HTERT RPE-1 (cell line): ENCODE results near the gene QSOX2.

ENCODE experiments used
- in situ Hi-C: fragments of 300-500 bp; cut with MboI; formaldehyde crosslinking; loops from 4 replicates; pipeline ENCODE4 v1.14.3; 2020; ENCODE audit warnings: low sequenced_read_pairs

QSOX2 gene

DNA sequence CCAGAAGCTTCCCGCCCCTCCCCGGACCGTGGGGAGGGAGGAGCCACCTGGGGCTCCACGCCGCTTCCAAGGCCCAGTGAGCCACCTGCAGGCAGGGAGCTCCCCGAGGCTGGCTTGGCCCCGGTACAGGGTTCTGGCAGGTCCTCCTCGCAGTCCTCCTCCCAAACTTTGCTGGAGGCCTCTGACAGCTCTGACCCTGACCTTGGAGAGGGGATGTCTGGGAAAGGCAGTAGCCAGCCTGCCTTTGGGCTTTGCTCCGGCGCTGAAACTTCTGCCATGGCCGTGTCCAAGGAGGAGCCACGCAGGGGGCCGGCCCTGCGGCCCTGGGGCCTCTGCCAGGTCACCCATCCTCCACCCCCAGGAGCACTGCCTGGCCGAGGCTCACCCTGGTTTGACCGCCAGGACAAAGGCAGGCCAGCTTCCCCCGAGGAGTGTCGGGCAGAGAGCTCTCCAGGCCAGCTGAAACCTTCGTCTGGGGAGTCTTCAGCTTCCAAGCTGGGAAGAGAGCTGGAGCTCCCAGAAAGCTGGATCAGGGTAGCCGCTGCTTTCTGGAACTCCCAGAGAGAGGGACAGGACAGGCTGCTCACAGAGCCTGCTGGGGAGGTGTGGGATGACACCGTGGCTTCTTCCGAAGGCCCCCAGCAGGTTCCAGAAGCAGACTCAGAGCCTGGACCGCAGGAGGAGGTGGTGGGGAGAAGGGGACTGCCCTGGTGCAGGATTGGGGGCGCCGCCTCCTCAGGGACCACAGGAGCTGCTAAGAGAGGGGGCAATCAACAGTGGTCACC lies 9.0 kb upstream of the QSOX2 start:
- in situ Hi-C loops, result no loop called here

DNA sequence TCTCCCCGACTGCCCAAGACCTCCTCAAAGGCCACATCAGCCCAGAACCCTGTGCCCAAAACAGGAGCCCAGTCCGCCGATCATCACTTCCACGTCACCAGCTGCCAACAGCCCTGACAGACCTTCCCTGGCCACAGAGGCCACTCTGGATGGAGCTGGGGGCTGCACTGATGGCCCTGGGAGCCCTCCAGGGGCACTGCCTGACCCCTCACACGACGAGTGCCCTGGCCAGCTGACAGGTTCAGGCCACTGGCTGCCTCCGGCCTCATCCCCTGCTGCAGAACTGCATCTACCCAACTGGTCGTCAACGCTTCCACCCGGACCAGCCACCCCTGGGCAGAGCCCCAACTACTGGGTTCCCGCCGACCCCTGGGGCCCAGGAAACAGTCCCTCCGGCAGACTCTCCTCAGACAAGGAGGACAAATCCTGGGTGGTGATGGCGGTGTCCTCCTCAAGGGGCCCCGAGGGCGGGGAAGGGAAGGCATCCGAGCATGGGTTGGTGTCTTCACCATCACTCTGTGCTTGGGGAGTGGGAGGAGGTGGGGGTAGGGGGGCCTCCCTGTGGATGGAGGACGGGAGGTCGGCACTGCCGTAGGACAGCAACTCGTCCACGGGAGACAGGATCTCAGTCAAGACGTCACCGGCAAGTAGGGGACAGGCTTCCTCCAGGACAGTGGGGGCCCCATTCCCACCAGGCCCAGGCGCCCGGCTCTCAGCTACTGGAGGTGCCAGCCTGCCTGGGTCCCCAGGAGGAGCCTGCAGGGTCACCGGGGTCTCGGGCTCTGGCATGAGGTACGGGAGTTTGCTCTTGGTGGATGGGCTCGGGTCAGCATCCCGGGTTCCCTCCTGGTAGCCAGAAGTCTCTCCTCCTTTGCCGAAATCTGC lies 7.9 kb upstream of the QSOX2 start:
- in situ Hi-C loops, result no loop called here

DNA sequence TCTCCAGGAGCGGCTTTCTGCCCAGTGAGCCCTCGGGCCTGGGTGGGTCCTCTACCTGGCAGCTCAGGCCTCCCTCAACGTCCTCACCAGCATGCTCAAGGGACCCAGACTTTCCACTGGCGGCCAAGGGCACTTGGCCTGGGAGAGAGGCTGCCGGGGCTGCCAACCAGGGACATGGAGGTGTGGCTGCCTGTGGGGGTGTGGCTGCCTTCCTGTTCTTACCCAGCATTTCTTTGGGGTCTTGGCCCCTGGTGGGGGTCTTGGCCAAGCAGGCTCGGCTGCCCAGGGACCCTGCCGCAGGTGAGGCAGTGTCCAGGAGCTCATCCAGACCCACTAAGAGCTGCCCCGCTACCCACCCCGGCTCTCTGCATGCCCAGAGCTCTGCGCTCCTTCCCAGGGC lies 7.2 kb upstream of the QSOX2 start:
- in situ Hi-C loops, result no loop called here

DNA sequence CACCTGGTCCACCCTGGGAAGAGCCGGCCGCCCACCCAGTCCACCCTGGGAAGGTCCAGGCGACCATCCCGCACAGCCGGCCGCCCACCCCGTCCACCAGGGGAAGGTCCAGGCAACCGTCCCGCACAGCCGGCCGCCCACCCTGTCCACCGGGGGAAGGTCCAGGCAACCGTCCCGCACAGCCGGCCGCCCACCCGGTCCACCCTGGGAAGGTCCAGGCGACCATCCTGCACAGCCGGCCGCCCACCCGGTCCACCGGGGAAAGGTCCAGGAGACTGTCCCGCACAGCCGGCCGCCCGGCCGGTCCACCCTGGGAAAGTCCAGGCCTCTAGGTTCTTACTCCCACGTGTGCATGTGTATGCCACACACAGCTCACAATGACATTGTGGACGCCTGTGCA lies 6.7 kb upstream of the QSOX2 start:
- in situ Hi-C loops, result no loop called here

DNA sequence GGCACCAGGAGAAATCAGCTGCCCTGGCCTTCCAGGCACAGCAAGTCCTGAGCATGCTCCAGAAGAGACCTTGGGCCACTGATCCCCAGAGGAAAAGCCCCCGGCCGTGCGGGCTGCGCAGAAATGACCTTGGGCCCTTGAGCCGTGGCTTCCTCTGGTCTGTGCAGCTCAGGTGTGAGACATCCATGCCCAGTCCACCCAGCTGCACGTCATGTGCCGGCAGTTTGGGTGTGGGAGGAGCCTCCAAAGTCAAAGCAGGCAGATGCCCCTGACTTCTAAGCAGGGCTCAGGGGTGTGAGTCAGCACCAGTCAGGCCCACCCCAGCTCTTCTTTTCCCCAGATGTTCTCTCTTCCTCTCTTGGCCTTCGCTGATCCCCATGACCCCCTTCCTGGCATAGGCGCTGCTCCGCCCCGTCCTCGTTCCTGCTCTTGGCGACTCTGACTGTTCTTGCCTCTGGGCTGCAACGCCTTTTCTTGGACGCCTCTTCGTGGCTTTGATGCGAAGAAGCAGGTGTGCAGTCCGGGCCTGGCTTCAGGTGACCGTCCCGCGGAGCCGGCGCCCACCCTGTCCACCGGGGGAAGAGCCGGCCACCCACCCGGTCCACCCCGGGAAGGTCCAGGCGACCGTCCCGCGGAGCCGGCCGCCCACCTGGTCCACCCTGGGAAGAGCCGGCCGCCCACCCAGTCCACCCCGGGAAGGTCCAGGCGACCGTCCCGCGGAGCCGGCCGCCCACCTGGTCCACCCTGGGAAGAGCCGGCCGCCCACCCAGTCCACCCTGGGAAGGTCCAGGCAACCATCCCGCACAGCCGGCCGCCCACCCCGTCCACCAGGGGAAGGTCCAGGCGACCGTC lies 5.9 kb upstream of the QSOX2 start:
- in situ Hi-C loops, result no loop called here

DNA sequence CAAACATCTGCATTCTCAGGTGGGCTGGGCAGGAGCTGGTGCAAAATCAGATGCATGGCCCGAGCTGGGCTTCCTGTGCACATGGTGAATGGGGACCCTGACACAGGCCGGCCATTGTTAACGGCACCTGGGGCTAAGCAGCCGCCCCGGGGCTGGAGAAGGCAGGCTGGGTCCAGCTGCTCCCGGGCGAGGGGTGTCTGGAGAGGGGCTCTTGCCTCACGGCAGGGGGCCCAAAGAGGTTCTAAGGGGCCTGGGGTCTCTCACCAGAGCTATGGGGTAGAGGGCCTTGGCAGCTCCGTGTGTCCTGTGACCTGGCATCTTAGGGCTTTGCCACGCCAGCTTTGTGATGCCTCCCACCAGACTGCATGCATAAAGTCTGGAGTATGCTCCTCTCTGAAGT lies 5.1 kb upstream of the QSOX2 start:
- in situ Hi-C loops, result no loop called here

DNA sequence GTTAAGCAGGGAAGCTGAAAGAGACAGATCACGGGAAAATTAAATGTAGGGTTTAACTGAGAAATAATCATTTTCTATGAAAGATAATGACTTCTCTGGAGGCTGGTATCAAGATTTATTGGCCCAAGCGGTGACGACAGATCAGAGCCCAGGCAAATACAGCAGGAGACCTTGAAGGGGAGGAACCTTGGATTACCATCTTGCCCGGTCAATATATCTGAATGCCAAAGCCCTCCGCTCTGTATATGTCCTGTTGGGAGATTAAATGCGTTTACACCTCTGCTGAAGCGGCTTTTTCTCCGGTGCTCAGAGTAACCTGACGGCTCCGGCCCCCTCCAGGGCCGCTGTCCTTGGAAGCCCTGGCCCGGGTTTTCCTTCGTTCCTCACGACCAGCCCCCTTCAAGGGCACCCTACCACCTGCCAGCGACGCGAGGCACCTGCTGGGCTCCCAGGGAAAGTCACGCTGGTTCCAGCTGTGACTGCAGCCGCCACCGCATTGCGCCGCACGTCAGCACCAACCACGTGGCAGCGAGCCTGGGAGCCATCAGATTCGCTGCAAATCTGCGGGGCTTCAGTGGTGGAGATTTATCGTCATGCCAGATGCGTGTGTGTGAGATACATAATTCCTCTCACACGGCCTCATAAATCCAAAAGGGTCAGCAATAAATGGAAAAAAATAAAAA lies 4.4 kb upstream of the QSOX2 start:
- in situ Hi-C loops, result no loop called here

DNA sequence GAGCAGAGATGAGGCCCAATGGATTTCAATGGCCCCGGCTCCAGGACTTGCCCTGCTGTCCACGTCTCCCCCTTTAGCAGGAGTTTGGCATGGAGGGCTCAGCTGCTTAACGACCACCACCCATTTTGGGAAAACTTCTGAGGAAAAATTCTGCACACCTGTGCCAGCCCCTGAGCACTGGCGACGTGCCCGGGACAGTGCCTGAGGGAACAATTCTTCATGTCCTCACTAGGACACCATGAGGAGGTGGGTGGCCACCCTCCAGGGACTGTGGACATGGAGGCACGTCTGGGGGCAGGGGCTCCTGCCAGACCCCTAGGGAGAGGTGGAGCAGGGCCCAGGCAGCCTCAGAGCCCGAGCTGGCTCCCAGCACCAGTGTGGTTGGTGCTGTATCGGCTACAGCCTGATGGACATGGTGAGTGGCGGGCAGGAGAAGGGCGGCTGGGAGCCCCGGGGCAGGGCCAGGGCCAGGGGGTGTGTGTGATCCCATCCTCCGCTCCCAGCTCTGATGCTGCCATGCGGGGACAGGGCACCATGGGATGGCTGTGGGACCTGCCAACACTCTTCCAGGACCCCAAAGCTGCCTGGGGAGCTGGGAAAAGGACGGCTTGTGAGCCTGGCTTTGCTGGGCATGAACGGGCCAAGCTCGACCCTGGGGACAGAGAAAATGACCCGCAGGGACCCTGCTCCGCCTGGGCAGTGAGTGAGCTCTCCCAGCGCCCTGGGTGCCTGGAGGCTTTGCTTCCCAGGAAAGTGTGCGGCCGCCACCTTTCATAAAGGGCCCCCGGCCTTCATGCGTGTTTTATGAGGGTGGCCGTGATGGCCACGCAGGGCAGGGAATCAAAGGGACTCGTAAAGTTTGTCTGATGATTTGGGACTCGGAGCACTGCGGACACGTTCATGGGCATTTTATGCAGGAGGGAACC lies 3.6 kb upstream of the QSOX2 start:
- in situ Hi-C loops, result no loop called here

DNA sequence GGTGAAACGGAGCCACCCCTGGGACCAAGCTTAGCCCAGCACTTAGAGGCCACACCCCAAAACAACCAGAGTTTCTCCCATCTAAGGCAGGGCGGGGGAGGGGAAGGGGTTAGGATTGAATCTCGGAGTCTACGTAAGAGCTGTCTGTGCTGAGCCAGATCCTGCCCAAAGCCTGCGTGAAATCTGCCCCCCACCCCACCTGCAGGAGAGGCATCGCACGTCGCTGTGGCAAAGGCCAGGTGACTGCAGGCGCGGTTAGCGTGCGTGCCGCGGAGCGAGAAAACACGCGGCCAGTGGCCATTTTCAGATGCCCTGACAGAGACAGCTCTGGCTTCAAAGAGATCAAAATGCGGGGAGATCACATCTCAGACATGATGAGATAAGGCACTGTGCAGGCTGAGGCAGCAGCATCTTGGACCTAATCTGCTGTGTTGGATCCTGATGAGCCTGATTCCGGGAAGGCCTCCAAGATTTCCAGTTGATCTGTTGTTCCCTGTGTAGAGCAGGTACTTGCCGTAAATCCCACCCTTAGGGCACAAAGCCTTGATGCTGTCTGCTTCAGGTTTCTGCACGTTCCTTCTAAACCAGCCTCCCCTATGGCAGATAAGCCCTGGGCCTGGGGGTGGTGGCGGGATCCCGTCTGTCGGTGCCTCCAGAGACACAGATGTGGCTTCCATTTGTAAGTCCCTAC lies 2.5 kb upstream of the QSOX2 start:
- in situ Hi-C loops, result no loop called here

DNA sequence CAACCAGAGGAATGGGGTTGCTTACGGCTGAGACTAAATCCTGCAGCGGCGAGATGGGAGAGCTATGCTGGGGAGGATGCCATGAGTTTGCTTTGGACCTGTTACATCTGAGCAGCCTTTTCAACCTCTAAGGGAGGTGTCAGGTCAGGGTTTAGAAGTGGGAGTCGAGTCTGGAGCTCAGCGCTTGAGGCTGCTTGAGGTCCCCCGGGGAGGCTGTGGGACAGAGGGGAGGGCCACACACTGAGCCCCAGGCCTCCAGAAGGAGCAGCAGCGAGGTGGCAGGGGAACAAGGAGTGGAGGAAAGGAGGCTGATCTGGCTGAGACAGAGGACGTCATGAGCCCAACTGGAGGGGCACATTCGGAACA lies 1.9 kb upstream of the QSOX2 start:
- in situ Hi-C loops, result no loop called here

DNA sequence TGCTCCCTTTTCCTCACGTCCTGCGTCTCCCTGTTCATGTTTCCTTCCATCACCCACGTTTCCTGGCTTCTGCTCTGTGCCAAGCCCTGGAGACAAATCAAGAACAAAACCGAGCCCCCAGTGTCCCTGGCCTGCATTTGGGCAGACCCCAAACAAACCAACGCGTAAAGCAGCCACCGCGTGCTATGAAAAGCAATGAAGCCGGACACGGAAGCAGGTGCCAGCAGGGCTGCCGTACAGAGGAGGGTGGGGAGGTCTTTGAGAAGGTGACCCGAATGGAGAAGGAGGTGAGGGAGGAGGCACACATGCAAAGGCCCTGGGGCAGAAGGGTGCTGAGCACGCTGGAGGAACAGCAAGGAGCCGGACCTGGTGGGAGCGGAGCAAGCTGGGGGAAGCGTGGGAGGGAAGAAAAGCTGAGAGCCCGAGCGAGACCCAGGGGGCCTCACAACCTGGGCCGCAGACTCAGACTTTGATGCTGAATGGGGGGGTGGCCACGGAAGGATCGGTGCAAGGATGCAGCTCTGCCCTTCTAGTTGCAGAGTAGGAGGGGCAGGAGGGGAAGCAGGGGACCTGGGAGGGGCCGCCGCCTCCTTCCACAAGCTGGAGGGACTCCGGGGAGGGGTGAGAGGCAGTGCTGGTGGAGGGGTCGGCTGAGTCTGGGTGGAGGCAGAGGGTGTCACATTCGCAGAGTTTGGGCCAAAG lies 1.4 kb upstream of the QSOX2 start:
- in situ Hi-C loops, result no loop called here

DNA sequence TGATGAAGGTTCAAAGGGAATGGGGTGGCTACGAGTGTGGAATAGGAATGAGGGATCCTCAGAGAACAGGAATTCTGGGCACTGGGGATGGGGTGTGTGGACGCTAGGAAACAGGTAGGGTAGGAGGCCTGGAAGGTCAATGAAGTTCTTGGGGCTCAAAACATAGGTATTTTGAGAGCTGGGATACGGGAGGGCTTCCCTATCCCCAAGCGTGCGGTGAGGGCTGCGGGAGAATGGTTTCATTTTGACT lies 718 bp downstream of the QSOX2 start:
- in situ Hi-C loops, result no loop called here

DNA sequence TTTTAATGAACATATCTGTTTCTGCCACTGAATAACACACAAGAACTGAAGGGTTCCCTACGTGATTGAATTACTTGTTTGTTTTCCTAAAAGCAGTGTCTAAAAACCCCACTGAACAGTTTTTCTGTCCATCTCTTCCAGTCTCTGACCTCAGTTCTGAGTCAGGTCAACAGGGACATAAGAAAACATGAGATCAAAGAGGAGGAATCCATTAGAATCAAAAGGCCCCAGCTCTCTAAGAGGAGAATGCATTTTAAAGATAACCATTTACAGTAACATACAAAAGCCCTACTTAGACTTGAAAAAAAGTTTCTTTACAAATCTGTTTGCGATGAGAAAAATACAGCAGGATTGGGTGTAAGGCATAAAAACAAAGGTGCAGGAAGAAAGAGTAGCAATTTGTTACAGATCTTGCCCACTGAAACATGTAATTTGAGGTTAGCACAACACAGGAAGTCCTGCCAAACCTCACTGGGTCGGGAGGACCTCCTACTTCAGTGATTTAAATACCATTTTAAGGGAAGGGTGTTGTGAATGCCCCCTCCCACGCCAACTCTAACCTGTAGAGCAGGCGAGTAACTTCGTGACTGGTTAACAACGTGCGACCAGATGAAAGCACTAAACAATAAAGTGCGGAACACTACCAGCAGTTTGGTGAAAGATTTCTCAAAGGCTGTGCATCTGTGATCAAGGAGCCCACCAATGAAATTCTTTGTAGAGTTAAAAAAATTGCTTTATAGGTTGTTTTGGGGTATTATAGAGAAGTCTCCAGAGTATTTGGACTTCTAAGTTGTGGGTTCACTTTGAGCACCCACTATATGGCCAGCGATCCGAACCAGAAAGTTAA lies 1.3 kb downstream of the QSOX2 start:
- in situ Hi-C loops, result no loop called here

DNA sequence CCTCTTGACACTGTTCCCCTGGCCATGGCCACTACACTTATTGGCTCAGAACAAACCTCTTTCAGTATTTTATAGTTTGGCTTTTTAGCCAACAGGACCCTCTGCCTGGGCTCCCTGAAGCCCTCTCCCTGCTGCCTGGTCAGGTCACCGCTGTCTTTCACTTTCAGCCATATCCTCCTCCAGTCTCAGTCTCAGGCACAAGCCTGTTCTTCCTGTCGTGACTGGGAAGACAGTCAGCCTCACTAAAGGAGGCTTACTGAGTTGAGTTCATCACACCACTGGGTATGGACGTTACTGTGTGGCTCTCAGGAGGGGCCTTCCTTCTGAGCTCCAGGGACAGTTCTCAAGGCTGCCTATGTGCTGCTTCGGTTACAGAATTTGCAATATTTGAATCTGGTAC lies 2.0 kb downstream of the QSOX2 start:
- in situ Hi-C loops, result no loop called here

DNA sequence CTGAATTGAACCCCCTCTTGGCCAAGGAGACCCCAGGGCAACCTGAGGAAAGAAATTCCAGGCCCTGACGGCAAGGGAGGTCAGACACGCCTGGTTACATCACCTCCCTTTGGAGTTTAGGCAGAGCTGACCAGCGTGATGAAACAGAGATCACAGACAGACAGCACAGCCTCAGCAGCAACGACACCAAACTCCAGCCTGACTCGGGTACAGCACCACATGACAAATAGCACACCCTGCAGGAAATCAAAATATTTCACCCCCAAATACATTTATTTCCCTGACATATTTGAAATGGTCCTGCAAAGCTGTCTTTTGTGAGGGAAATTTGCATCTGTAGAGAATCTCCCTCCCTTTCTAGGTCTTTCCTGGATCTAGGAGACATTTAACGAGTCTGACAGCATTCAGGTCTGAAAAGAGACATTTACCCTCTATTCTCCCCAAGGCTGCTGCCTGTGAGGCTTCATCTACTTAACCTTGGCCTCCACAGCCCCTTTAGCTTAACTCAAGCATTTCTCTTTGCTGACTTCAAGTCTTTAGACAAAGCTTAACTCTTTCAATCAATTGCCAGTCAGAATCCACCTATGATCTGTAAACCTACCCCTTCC lies 2.6 kb downstream of the QSOX2 start:
- in situ Hi-C loops, result no loop called here

DNA sequence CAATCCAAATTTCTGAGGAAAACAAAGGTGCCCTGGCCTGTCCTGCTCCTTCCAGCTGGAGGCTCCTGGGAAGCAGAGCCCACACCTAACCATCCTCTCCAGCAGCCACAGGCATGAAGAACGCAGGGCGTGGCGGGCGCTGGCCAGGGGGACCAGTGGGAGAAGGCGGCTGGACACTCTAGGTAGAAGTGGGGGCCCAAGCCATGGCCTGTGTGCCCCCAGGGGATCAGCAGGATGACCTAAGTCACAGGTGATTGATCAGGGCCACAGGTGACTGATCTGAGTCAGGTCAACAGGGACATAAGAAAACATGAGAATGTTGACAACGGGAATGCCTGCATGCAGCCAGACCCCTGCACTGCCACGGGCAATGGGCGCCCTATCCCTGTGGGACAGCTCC lies 3.4 kb downstream of the QSOX2 start:
- in situ Hi-C loops, result no loop called here

DNA sequence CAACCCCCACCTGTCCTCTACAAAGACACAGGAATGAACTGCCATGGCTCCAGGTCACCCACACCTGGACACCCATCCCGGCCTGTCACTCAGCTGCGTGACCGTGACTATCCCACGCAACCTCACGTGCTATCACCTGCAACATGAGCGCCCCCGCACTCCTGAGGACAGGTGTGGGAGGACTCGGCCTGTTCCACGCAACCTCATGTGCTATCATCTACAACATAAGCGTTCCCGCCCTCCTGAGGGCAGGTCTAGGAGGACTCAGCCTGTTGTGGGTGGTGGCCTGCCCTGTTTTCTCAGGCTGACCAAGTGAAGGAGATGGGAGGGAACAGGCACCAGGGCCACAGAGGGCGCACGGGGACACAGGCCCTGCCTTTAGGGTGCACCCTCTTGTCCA lies 4.1 kb downstream of the QSOX2 start:
- in situ Hi-C loops, result no loop called here

DNA sequence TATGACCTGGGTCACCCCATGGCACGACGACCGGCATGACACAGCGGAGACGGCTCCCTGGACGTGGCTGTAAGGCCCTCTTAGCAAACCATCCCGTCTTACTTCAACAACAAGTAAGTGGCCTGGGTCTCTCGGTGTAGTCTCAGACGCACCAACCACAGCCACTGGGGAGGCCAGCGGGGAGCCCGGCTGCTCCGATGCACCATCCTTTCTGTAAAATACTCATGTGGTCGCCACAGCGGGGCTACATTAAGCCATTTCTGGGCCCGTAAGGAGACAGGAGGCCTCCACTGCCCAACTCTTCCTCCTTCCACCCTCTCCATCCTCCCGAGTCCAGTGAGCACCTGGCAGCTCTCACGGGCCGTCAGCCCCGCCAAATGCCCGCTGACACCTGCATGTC lies 4.7 kb downstream of the QSOX2 start:
- in situ Hi-C loops, result no loop called here
